Activated CD8-positive, alpha-beta memory T cell treated with anti-CD3 and anti-CD28 coated beads for 4 hours (primary cell): ENCODE results near the gene ZBED1.
"Not testable (repeated sequence)": the region's sequence is repeated elsewhere in the genome, so short reads cannot be mapped to it uniquely, and the experiment has no call there.

Source experiments
- DNase-seq, 2 donors: peaks; one replicate each; pipeline ENCODE4 v3.0.0-alpha.2; 2020; ENCODE audit warnings: low read depth in 2 of 2

ZBED1 gene

GRCh38 chrX:2497961-2498780 lies 2.6 kb downstream of the ZBED1 start:
- no peak for DNase-seq

DNA sequence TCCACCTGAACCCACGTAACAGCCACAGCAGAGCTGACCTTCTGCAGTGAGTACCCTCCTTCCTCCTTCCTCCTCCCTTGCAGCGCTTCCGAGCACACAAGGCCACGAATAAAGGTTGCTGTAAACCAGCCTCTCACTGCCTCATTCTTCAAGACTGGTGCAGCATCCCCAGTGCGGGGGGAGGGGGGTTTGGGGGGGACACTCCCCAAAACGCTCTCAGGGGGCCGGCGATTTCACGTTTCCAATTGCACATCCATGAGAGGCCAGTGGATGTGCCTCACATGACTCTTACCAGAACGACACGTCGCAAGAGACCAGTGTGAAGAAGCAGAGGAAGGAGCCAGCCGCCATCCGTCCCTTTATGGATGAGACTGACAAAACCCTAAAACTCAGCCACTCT lies 5.2 kb downstream of the ZBED1 start:
- DNase-seq = no peak

GRCh38 chrX:2492531-2493218 lies 8.1 kb downstream of the ZBED1 start:
- no peak for DNase-seq

- no peak for DNase-seq
These were observed 10.1 kb downstream of the ZBED1 start for GRCh38 chrX:2490634-2491033.

GRCh38 chrX:2489446-2490445 lies 11.0 kb downstream of the ZBED1 start:
- no peak for DNase-seq

DNA sequence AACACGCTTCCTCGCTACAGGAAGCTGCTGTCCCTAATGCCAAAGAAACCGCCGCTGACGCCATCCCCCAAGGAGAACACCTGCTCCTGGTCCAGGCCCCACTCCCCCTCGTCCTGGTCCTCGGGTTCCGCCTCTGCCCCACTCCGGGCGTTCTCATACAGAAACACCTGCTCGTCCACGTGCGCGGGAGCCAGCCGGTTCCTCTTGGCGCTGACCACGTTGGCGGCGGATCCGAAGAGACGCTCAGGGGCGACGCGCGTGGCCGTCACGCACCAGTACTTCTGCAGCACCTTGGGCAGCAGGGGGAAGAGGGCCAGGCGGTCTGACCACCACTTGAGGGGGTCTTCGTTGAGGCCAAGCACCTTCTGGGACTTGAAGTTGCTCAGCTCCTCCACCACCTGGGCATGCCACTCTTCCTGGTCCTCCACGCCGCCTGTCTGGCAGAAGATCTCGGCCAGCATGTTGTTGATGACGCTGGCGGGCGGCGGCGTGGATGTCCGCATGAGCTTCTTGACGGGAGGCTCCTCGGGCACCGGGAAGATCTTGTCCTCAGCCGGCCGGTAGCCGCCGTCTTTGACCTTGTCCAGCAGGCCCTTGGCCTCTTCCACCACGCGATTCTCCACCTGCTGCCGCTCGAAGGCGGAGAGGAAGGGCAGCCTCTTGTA lies 12.0 kb downstream of the ZBED1 start:
- DNase-seq = no peak

GRCh38 chrX:2487366-2487765 lies 13.4 kb downstream of the ZBED1 start:
- DNase-seq = no peak

DNA sequence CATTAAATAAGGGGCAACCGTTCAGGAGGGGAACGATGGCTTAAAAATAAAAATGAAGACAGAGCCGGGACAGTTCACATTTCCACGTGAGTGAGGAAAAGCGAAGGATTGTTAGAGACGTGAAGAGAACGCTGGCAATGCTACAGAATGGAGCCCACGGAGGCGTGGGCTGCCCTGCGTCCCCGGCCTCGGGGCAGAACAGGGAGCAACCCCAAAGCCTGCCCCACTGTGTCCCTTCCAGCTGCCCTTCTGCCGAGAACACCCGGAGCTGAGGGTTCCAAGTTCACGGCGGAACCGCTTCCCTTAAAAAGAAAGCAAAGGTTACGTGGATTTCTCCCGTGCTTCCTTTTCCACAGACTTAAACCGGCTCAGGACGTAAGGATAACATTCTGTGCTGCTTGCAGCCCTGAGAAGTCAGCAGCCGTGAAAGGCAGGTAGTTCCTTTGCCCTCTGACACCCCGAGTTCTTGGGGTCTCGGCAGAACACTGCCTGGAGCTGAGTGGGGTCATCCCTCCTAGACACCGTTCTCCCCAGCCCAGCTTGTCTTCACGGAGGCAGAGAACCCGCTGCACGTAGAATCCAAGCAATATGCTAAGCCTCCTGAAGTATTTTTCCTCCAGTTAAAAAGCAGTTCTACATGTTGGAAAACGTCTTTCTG lies 14.2 kb downstream of the ZBED1 start:
- DNase-seq = no peak

GRCh38 chrX:2485789-2486345 lies 14.9 kb downstream of the ZBED1 start:
- no peak for DNase-seq

DNA sequence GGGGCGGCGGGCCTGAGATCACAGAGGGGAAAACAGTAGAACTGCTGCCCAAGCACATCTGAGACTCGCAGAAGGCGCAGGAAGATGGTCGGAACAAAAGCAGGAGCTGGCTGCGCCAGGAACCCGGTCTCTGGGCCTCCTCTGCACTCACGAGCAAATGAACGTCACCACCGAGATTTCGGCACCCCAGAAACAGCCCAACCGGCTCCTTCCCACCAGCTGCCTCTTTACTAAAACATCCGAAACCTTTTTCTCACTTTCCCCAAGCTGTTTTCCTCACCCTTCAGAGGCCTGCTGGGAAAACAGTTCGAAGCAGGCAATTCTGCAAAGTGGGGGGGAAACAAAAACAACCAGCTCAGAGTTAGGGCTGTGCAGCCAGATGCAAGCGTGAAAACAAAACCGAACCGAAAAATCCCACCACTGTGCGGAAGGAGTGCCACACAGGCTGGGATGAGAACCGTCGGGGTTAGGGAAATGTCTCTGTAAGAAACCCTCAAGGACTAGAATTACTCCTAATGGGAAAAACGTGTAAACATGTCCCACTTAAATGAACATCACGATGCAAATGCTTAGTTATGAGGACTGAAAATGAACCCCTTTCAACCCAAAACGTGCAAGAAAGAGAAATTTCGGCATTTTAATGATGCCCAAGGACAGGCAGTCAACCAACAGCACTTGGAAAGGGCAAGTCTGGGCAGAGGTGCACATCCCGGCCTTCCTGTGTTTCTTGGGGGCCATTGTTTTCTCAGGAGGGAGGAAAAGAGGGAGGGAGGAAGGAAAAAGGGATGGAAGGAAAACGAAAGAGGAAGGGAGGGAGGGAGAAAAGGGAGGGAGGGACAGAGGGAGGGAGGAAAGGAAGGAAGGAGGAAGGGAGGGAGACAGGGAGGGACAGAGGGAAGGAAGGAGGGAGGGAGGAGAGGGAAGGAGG lies 15.8 kb downstream of the ZBED1 start:
- DNase-seq = no peak

- no peak for DNase-seq
These were observed 16.5 kb downstream of the ZBED1 start for GRCh38 chrX:2484256-2484655.

- no peak for DNase-seq
These were observed 17.2 kb downstream of the ZBED1 start for GRCh38 chrX:2483398-2484060.

- DNase-seq = not testable (repeated sequence)
These were observed 19.2 kb downstream of the ZBED1 start for GRCh38 chrX:2481597-2481996.

- not testable (repeated sequence) for DNase-seq
These were observed 20.8 kb downstream of the ZBED1 start for GRCh38 chrX:2479982-2480381.

DNA sequence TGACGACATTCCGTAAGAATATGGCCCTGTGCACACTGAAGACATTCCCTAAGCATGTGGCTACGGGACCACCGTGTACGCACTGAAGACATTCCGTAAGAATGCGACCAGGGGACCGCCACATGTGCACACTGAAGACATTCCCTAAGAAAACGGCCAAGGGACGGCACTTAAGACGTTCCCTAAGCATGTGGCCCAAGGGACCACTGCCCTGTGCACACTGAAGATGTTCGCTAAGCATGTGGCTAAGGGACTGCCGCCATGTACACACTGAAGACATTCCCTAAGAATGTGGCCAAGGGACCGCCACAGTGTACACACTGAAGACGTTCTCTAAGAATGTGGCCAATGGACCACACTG lies 21.4 kb downstream of the ZBED1 start:
- DNase-seq = no peak

DNA sequence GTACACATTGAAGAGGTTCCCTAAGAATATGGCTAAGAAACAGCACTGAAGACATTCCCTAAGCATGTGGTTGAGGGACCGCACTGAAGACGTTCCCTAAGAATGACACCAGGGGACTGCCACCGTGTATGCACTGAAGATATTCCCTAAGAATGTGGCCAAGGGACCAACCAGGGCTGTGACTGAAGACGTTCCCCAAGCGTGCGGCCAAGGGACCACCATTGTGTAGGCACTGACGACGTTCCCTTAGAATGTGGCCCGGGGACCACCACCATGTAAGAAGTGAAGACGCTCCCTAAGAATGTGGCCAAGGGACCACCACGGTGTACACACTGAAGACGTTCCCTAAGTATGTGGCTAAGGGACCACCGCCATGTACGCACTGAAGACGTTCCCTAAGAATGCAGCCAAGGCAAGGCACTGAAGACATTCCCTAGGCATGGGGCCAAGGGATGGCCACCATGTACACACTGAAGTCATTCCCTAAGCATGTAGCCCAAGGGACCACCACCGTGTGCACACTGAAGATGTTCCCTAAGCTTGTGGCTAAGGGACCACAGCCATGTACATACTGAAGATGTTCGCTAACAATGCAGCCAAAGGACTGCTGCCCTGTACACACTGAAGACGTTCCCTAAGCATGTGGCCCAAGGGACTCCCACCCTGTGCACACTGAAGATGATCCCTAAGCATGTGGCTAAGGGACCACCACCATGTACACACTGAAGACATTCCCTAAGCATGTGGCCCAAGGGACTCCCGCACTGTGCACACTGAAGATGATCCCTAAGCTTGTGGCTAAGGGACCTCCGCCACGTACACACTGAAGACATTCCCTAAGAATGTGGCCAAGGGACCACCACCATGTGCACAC lies 22.0 kb downstream of the ZBED1 start:
- DNase-seq = no peak

- not testable (repeated sequence) for DNase-seq
These were observed 23.5 kb downstream of the ZBED1 start for GRCh38 chrX:2477313-2477712.
